Testis (tissue), 2 donors: ENCODE measurements around the gene PARVB.

ENCODE experiments used
- POLR2A ChIP-seq: fragments of 450-650 bp; IDR thresholded peaks from one replicate; pipeline ENCODE4 v1.6.1; 2017; ENCODE audit warnings: antibody characterized with exemption, mild to moderate bottlenecking, moderate library complexity
- TF ChIP-seq, protein P1 (sequence below), 3 experiments: fragments of 450-650 bp in 2 of 3; fragments of 200-600 bp in 1 of 3; sonication (generic) in 1 of 3; IDR thresholded peaks; one replicate each; pipeline ENCODE4 v1.5.1; 2016 to 2019; ENCODE audit warnings: antibody characterized with exemption in 3 of 3, mild to moderate bottlenecking in 2 of 3, moderate library complexity in 1 of 3

DNA sequence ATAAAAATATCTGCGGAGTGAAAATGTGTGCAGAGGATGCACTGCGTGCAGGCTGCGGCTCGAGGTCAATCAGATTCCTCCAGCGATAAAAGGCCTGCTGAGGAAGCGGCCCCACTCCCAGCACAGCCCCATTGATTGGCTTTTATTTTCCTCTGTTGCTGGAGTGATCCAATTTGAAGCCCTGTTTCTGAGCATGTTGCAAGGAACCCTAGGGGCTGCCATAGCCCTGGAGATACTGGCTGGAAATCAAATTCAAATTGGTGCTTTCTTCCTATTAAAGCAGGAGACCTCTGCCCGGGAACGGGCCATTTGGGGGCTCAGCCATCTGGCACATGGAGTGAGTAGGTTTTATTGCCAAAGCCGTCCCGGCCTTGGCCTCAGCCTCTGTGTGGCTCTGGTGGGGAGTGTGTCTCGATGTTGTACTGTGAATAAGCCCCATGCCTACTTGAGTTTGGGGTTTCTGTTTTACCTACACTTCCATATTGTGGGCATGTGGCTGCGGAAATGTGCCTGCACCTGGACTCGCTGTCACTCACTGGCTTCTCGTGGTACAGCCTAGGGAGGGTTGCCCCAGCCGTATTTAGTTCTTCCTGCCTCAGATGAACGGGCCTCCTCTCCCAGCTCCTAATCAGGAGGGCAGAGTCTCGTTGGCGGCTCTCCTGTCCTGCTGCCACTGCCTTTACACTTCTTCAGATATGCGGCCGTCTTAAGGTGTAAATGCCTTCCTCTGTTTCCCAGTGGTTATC, 25.6 kb downstream of the PARVB start:
- TF ChIP-seq, protein P1, sequence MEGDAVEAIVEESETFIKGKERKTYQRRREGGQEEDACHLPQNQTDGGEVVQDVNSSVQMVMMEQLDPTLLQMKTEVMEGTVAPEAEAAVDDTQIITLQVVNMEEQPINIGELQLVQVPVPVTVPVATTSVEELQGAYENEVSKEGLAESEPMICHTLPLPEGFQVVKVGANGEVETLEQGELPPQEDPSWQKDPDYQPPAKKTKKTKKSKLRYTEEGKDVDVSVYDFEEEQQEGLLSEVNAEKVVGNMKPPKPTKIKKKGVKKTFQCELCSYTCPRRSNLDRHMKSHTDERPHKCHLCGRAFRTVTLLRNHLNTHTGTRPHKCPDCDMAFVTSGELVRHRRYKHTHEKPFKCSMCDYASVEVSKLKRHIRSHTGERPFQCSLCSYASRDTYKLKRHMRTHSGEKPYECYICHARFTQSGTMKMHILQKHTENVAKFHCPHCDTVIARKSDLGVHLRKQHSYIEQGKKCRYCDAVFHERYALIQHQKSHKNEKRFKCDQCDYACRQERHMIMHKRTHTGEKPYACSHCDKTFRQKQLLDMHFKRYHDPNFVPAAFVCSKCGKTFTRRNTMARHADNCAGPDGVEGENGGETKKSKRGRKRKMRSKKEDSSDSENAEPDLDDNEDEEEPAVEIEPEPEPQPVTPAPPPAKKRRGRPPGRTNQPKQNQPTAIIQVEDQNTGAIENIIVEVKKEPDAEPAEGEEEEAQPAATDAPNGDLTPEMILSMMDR (IDR thresholded peaks at IDR 0.05), result no peak
- no peak for TF ChIP-seq POLR2A
